OCI-M1 (cell line): Measurements from ENCODE around the gene ZMAT5.

Source experiments
- DNase-seq: peaks from one replicate; lab custom pipeline; 2025; lab: John Stamatoyannopoulos, UW

The ZMAT5 gene

GRCh38 chr22:29706486-29706885 is 60.3 kb downstream of the ZMAT5 start:
- no peak for DNase-seq

- DNase-seq: no peak
Observed at GRCh38 chr22:29705651-29706050, 61.2 kb downstream of the ZMAT5 start.

GRCh38 chr22:29704528-29705285 is 62.1 kb downstream of the ZMAT5 start:
- peak; percentile 14 for DNase-seq

GRCh38 chr22:29703569-29704195 is 63.1 kb downstream of the ZMAT5 start:
- DNase-seq: peak; percentile 14

- DNase-seq: no peak
Observed at GRCh38 chr22:29702931-29703501, 63.8 kb downstream of the ZMAT5 start.

GRCh38 chr22:29702000-29702930 is 64.5 kb downstream of the ZMAT5 start:
- peak; percentile 24 for DNase-seq

- DNase-seq: peak; percentile 89
Observed at GRCh38 chr22:29701155-29701999, 65.4 kb downstream of the ZMAT5 start.

- DNase-seq: no peak
Observed at GRCh38 chr22:29700900-29701154, 66.0 kb downstream of the ZMAT5 start.

- DNase-seq: no peak
Observed at GRCh38 chr22:29700206-29700899, 66.5 kb downstream of the ZMAT5 start.

GRCh38 chr22:29697853-29698598 is 68.8 kb downstream of the ZMAT5 start:
- no peak for DNase-seq

- DNase-seq: no peak
Observed at GRCh38 chr22:29695129-29695926, 71.5 kb downstream of the ZMAT5 start.

- DNase-seq: no peak
Observed at GRCh38 chr22:29693671-29694070, 73.1 kb downstream of the ZMAT5 start.

GRCh38 chr22:29693161-29693560 is 73.6 kb downstream of the ZMAT5 start:
- DNase-seq: no peak

GRCh38 chr22:29692327-29692640 is 74.5 kb downstream of the ZMAT5 start:
- DNase-seq: no peak

GRCh38 chr22:29691636-29692326 is 75.0 kb downstream of the ZMAT5 start:
- no peak for DNase-seq

GRCh38 chr22:29690476-29690875 is 76.3 kb downstream of the ZMAT5 start:
- no peak for DNase-seq

GRCh38 chr22:29689880-29690213 is 77.0 kb downstream of the ZMAT5 start:
- peak; percentile 62 for DNase-seq

GRCh38 chr22:29689206-29689879 is 77.5 kb downstream of the ZMAT5 start:
- DNase-seq: no peak

- no peak for DNase-seq
Observed at GRCh38 chr22:29684244-29684643, 82.6 kb downstream of the ZMAT5 start.
